HL-60/S4 treated with retinoic acid at 250 ng/mL for 4 days and 3 days (cell line): Measurements from ENCODE around the gene SCD5.

Experiments used
- in situ Hi-C: fragments of 300-500 bp; cut with MboI; formaldehyde crosslinking; loops from 2 replicates; pipeline ENCODE4 v1.7.0; 2022; ENCODE audit warnings: low sequenced_read_pairs

Gene SCD5

GRCh38 chr4:82645936-82646565 is 152.5 kb downstream of the SCD5 start:
- in situ Hi-C loops = no loop called here

- in situ Hi-C loops = no loop called here
These were observed 153.9 kb downstream of the SCD5 start for GRCh38 chr4:82644734-82645126.

GRCh38 chr4:82643994-82644733 is 154.4 kb downstream of the SCD5 start:
- in situ Hi-C loops = no loop called here

- in situ Hi-C loops = no loop called here
These were observed 156.3 kb downstream of the SCD5 start for GRCh38 chr4:82642331-82642730.

GRCh38 chr4:82640540-82640939 is 158.1 kb downstream of the SCD5 start:
- in situ Hi-C loops = no loop called here

- in situ Hi-C loops = no loop called here
These were observed 158.6 kb downstream of the SCD5 start for GRCh38 chr4:82639971-82640370.

- in situ Hi-C loops = no loop called here
These were observed 160.1 kb downstream of the SCD5 start for GRCh38 chr4:82638479-82638878.

- in situ Hi-C loops = no loop called here
These were observed 168.5 kb downstream of the SCD5 start for GRCh38 chr4:82630079-82630478.

GRCh38 chr4:82629238-82630000 is 169.2 kb downstream of the SCD5 start:
- in situ Hi-C loops = no loop called here

GRCh38 chr4:82626251-82626868 is 172.2 kb downstream of the SCD5 start:
- in situ Hi-C loops = no loop called here

- in situ Hi-C loops = no loop called here
These were observed 173.8 kb downstream of the SCD5 start for GRCh38 chr4:82624819-82625218.

GRCh38 chr4:82623121-82623683 is 175.4 kb downstream of the SCD5 start:
- in situ Hi-C loops = no loop called here

- in situ Hi-C loops = no loop called here
These were observed 177.3 kb downstream of the SCD5 start for GRCh38 chr4:82621251-82621650.

GRCh38 chr4:82620126-82620735 is 178.4 kb downstream of the SCD5 start:
- in situ Hi-C loops = no loop called here

GRCh38 chr4:82618103-82618720 is 180.4 kb downstream of the SCD5 start:
- in situ Hi-C loops = no loop called here

- in situ Hi-C loops = no loop called here
These were observed 183.7 kb downstream of the SCD5 start for GRCh38 chr4:82614838-82615449.

- in situ Hi-C loops = no loop called here
These were observed 185.5 kb downstream of the SCD5 start for GRCh38 chr4:82613121-82613520.

- in situ Hi-C loops = no loop called here
These were observed 186.6 kb downstream of the SCD5 start for GRCh38 chr4:82611982-82612381.

GRCh38 chr4:82611527-82611926 is 187.1 kb downstream of the SCD5 start:
- in situ Hi-C loops = no loop called here

GRCh38 chr4:82610041-82610440 is 188.6 kb downstream of the SCD5 start:
- in situ Hi-C loops = no loop called here
